ENCODE results near the gene ANGPTL2. TPM values are rescaled to one million over a fixed set of nuclear protein-coding genes. Genes with fewer than 3 reads are reported as not detected.

Gene ANGPTL2
- total RNA-seq, 2 experiments from 2014 or later, result not detected

DNA sequence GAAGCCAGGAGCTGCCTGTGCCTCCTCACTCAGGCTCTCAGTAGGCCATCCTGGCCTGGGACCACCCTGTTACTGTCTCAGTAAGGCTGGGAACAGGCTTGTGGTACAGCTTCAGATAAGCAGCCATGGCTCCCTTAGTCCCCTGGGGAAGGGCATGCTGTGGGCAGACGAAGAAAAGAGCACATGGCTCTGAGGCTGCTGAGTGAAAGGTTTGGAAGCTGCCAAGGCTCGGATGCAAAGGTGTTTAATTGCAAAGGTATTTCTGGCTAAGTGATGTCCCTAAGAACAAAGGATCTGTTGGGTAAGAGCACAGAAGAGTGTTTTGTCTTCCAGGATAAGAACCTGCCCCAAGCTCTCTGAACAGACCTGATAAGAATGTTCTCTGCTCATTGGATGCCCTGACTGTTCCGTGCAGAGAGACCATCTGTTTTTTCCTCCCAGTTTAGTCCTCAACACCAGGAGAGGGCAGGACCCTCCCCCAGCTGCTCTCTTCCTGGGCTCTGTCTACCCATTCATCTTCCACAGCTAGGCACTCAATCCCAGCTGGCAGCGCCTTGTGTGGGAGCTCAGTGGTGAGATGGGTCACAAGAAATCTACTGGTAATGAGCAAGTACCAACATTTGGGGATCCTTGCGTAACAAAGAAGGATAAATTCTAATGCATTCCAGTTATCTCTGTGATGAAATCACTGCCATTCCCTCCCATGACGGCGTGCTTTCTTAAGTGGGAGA, 17.7 kb downstream of the ANGPTL2 start:
- Mint-ChIP-seq H3K36me3 (no peaks in the 10 kb centered on the region), H3K9me3 (no peaks in the 10 kb centered on the region), H3K4me3 (no peak overlapping the region), H3K27ac (no peak overlapping the region), H3K27me3 (no peaks in the 10 kb centered on the region), H3K4me1 (no peaks in the 10 kb centered on the region)
- DNase-seq, result no peak

- DNase-seq, result no peak
- Mint-ChIP-seq H3K9me3 (no peaks in the 10 kb centered on the region), H3K36me3 (no peaks in the 10 kb centered on the region), H3K4me3 (no peak overlapping the region), H3K27ac (no peak overlapping the region), H3K4me1 (no peaks in the 10 kb centered on the region), H3K27me3 (no peaks in the 10 kb centered on the region)
Measured at GRCh38 chr9:127102788-127103187, 19.6 kb downstream of the ANGPTL2 start.

DNA sequence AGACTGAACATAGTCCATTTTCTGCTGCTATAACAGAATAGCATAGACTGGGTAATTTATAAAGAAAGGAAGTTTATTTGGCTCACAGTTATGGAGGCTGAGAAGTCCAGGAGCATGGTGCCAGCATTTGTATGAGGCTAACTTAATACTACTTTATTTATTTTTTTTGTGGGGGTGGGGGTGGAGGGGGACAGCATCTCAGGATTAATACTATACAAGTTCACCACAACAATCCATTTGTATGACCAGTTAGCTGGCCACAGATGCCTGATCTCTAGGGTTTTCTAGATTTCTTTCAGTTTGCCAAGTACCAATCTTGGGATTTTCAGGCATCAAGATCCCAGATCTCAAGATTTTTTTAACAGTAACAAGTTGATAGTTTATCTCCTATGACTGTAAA, 20.3 kb downstream of the ANGPTL2 start:
- Mint-ChIP-seq H3K27me3 (no peaks in the 10 kb centered on the region), H3K4me1 (no peaks in the 10 kb centered on the region), H3K9me3 (no peaks in the 10 kb centered on the region), H3K27ac (no peak overlapping the region), H3K4me3 (no peak overlapping the region), H3K36me3 (no peaks in the 10 kb centered on the region)
- DNase-seq, result no peak

GRCh38 chr9:127099664-127100063, 22.8 kb downstream of the ANGPTL2 start:
- Mint-ChIP-seq H3K27ac (no peak overlapping the region), H3K36me3 (no peaks in the 10 kb centered on the region), H3K9me3 (no peaks in the 10 kb centered on the region), H3K4me3 (no peak overlapping the region), H3K4me1 (no peaks in the 10 kb centered on the region), H3K27me3 (no peaks in the 10 kb centered on the region)
- no peak for DNase-seq

DNA sequence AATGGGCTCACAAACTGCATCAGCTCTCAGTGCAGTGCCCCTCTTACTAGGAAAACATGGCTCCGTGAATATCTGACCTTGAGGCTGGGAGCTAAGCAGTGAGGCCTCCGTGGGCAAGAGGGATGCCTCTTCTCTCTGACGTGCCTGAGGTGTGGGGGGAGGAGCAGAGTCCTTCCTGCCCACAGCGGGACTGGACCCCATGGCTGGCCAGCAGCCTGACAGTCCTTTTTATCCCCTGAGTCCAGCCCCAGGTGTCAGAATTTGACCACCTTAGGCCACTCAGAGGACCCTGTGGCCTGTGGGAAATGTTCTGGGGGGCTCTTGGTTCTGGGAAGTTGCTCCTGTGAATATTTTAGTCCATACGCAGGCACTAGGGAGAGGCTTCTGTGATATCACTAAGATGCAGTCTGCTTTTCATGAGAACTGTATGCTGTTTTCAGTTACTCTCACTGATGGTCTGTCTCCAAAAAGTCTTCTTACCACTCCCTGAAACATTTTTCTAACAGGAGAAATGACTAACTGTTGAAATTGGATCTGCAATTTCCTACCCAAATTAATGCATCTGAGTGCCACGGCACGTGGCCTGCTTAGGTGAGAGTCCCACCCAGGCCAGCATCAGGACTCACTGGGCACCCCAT, 23.4 kb downstream of the ANGPTL2 start:
- no peak for DNase-seq
- H3K36me3 Mint-ChIP-seq, result no peaks in the 10 kb centered on the region
- no peaks in the 10 kb centered on the region for H3K9me3 Mint-ChIP-seq
- no peaks in the 10 kb centered on the region for H3K27me3 Mint-ChIP-seq
- no peak overlapping the region for H3K4me3 Mint-ChIP-seq
- no peaks in the 10 kb centered on the region for H3K4me1 Mint-ChIP-seq
- no peak overlapping the region for H3K27ac Mint-ChIP-seq

DNA sequence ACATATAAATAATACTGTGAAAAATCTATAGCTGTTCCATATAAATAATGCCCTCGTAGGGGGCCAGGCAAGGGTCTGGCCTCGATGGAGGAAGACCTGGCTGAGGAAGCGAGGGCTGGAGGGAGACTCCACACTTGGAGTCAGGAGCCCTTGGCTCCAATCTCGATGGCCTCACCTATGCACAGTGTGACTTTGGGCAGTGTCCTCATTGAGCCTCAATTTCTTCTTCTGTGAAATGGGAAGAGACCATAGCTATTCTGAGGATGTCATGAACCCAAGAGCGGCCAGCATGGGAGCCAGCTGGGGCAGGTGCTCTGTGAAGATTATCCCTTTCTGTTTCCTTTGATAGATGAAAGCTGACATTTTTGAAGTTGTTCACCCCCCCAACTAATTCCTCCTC, 24.8 kb downstream of the ANGPTL2 start:
- no peaks in the 10 kb centered on the region for H3K27me3 Mint-ChIP-seq
- H3K27ac Mint-ChIP-seq, result no peak overlapping the region
- no peaks in the 10 kb centered on the region for H3K36me3 Mint-ChIP-seq
- no peak overlapping the region for H3K4me3 Mint-ChIP-seq
- no peaks in the 10 kb centered on the region for H3K9me3 Mint-ChIP-seq
- no peak for DNase-seq
- no peaks in the 10 kb centered on the region for H3K4me1 Mint-ChIP-seq

GRCh38 chr9:127096208-127096607, 26.2 kb downstream of the ANGPTL2 start:
- Mint-ChIP-seq H3K4me1 (no peaks in the 10 kb centered on the region), H3K36me3 (no peaks in the 10 kb centered on the region), H3K4me3 (no peak overlapping the region), H3K27me3 (no peaks in the 10 kb centered on the region), H3K9me3 (no peaks in the 10 kb centered on the region), H3K27ac (no peak overlapping the region)
- no peak for DNase-seq

DNA sequence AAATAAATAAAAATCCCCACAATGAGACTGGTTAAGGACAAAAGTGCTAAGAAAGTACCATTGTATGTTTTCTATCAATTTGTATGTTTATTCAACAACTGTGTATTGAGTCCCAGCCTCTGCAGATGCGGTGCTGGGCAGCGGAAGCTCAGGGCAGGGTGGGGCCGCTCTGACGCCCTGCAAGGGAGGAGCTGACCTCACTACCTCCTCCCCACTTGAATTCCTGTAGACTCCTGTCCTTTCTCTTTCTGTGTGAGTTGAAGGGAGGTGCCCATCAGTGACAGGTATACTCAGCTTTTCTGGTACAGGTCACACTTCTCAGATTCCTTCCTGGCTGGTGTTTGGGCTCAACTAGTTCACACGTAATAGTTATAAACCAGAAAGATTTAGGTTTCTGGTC, 27.0 kb downstream of the ANGPTL2 start:
- no peak overlapping the region for H3K27ac Mint-ChIP-seq
- H3K4me1 Mint-ChIP-seq, result no peaks in the 10 kb centered on the region
- no peaks in the 10 kb centered on the region for H3K36me3 Mint-ChIP-seq
- H3K9me3 Mint-ChIP-seq, result no peaks in the 10 kb centered on the region
- H3K27me3 Mint-ChIP-seq, result no peaks in the 10 kb centered on the region
- no peak for DNase-seq
- no peak overlapping the region for H3K4me3 Mint-ChIP-seq

DNA sequence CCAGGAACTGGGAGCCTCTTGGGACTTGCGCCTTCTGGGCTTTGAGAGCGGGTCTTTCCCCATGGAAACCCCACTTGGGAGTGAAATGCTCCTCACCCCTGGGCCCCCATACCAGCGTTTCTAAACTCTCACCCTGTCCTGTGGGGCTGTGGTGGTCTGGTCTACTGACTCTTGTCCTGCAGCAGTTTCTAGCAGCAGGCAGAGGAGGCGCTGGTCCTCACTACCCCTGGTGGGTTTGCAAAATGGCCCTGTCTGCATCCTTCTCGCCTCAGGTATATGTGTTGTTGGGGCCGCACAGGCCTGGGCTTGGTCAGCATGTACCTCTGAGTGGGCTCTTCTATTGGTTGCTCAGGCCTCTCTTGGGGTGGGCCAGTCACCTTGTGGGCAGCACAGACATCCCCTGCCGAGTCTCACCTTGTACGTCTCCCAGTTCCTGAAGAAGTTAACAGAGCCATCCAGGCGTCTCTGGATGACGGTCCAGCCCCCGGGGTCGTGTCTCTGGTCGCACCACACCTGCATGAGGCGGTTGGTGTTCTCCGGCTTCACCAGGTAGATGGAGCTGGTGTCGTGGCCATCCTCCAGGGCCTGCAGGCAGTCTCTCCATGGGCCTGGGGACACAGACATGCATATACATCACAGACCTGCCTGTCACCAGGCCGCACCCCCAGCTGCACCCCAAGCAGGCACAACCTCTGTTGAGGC, 29.0 kb downstream of the ANGPTL2 start:
- Mint-ChIP-seq H3K27me3 (peaks cover 3% of the 10 kb centered on the region), H3K36me3 (no peaks in the 10 kb centered on the region), H3K27ac (no peak overlapping the region), H3K9me3 (no peaks in the 10 kb centered on the region), H3K4me3 (no peak overlapping the region), H3K4me1 (no peaks in the 10 kb centered on the region)
- DNase-seq, result no peak

DNA sequence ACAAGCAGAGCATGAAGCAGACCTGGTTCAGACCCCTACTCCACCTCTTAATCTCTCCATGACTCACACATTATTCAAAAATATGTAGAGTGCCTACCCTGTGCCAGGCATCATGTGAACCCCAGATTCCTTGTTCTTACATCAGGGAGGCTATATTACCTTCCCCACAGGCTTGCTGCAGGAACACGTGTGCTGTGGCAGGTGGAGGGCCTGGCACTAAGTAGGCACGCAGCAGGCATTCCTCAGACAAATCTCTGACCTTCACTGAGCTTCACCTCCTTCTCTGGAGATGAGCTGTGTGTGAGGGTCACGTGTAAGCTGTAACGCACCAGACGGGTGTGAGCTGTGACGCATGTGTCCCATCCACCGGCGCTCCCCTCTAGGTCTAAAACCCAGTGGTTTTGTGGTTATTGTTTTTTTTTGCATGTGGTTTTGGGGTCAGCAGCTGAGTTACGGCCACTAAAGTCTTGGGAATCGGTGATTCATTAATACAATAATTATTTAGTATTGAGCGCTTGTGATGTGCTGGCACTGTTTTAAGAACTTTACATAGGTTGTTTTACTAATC, 30.3 kb downstream of the ANGPTL2 start:
- DNase-seq, result no peak
- no peak overlapping the region for H3K27ac Mint-ChIP-seq
- no peaks in the 10 kb centered on the region for H3K4me1 Mint-ChIP-seq
- H3K36me3 Mint-ChIP-seq, result no peaks in the 10 kb centered on the region
- peaks cover 3% of the 10 kb centered on the region for H3K27me3 Mint-ChIP-seq
- no peaks in the 10 kb centered on the region for H3K9me3 Mint-ChIP-seq
- no peak overlapping the region for H3K4me3 Mint-ChIP-seq

DNA sequence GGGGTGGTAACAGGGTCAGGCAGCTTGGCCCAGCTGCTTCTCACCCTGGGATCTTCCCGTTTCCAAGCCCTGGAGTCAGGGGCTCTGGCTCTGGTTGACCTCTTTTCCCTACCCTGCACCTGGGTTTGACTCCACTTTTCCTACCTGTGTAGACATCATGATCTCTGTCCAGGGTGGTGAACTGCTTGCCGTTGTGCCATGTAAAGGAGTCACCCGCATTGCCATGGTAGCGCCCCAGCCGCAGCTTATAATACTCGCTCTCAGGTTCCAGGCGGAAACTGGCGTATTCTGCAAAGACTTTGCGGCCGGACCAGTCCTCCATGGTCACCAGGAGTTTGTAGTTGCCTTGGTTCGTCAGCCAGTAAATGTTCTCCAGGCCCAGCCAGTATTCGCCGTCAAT, 30.9 kb downstream of the ANGPTL2 start:
- Mint-ChIP-seq H3K9me3 (no peaks in the 10 kb centered on the region), H3K4me3 (no peak overlapping the region), H3K27ac (no peak overlapping the region), H3K4me1 (no peaks in the 10 kb centered on the region), H3K36me3 (no peaks in the 10 kb centered on the region), H3K27me3 (peaks cover 9% of the 10 kb centered on the region)
- no peak for DNase-seq

DNA sequence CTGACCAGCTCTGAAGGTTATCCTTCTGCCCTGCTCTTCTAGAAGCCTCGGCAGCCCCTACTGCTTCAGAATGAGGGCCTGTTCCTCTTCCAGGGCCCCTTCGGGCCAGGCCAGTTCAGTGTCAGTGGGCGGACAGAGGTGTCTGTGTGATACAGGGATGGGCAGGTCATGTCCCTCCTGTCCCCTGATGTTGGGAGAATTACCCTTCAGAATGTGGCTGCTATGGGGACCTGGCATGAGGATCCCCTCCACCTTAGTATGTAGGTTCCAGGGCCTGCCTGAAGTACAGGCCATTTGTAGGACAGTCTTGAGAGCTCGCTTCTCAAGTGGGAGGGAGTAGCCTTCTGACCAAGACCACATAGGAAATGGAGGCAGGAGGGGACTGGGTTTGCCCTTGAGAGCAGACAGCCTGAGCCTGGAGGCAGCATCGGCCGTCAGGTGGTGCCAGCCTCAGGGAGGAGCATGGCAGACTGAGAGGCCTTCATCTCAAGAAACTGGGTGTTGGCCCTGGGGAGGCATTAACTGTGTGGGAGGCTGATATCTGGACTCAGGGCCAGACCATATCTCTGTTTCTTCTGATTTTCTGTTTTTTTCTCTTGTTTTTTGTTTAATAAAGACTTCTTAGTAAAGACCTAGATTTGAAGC, 32.0 kb downstream of the ANGPTL2 start:
- no peaks in the 10 kb centered on the region for H3K36me3 Mint-ChIP-seq
- no peak for DNase-seq
- H3K4me1 Mint-ChIP-seq, result no peaks in the 10 kb centered on the region
- no peak overlapping the region for H3K4me3 Mint-ChIP-seq
- peaks cover 9% of the 10 kb centered on the region for H3K27me3 Mint-ChIP-seq
- H3K9me3 Mint-ChIP-seq, result no peaks in the 10 kb centered on the region
- H3K27ac Mint-ChIP-seq, result no peak overlapping the region

DNA sequence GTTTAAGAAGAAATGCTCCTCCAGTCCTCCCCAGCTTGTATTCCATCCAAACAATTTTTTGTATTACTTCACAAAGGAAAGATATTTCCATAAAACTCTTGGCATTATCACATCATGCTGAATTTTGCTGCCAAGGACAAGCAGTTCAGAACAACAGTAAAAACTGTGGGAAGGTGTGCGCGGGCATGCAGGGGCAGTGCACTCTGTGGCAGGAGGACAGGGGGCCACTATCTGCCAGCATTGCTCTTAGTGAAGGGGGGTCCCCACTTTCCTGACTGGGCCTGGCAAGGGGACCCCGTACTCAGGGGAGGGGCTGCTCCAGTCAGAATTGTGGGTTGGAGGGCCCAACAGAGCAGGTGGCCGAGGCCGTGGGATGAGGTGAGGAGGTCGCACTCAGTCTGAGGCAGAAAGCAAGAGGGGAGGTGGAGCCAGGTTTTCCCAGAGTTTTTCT, 32.8 kb downstream of the ANGPTL2 start:
- no peak for DNase-seq
- Mint-ChIP-seq H3K4me1 (peaks cover 3% of the 10 kb centered on the region), H3K27ac (no peak overlapping the region), H3K36me3 (no peaks in the 10 kb centered on the region), H3K4me3 (no peak overlapping the region), H3K9me3 (no peaks in the 10 kb centered on the region), H3K27me3 (peaks cover 9% of the 10 kb centered on the region)

GRCh38 chr9:127088724-127089615, 33.5 kb downstream of the ANGPTL2 start:
- Mint-ChIP-seq H3K27me3 (peaks cover 9% of the 10 kb centered on the region), H3K4me3 (no peak overlapping the region), H3K9me3 (no peaks in the 10 kb centered on the region), H3K36me3 (no peaks in the 10 kb centered on the region), H3K27ac (no peak overlapping the region), H3K4me1 (peaks cover 7% of the 10 kb centered on the region)
- no peak for DNase-seq
